ENCODE data around the gene TRAPPC3L.

Gene TRAPPC3L

GRCh38 chr6:116564921-116565872 lies 19.7 kb upstream of the TRAPPC3L start:
- DNase-seq (ENCODE audit: insufficient read length, low spot score), result no peak
- no peak for TF ChIP-seq POLR2A (IDR thresholded peaks at IDR 0.05; ENCODE audit: low read depth, low read length)
- FAIRE-seq, result no peak

GRCh38 chr6:116564311-116564710 lies 18.8 kb upstream of the TRAPPC3L start:
- FAIRE-seq (no peak), DNase-seq (ENCODE audit: insufficient read length, low spot score) (no peak)
- no peak for TF ChIP-seq POLR2A (IDR thresholded peaks at IDR 0.05; ENCODE audit: low read depth, low read length)

- FAIRE-seq (no peak), DNase-seq (ENCODE audit: insufficient read length, low spot score) (no peak)
- no peak for TF ChIP-seq POLR2A (IDR thresholded peaks at IDR 0.05; ENCODE audit: low read depth, low read length)
Observed at GRCh38 chr6:116563830-116564229, 18.3 kb upstream of the TRAPPC3L start.

GRCh38 chr6:116562614-116563013 lies 17.1 kb upstream of the TRAPPC3L start:
- FAIRE-seq (no peak), DNase-seq (ENCODE audit: insufficient read length, low spot score) (no peak)
- no peak for TF ChIP-seq POLR2A (IDR thresholded peaks at IDR 0.05; ENCODE audit: low read depth, low read length)

- no peak for TF ChIP-seq POLR2A (IDR thresholded peaks at IDR 0.05; ENCODE audit: low read depth, low read length)
- no peak for DNase-seq (ENCODE audit: insufficient read length, low spot score)
- FAIRE-seq, result no peak
Observed at GRCh38 chr6:116562019-116562403, 16.5 kb upstream of the TRAPPC3L start.

GRCh38 chr6:116561377-116562018 lies 16.0 kb upstream of the TRAPPC3L start:
- TF ChIP-seq POLR2A (IDR thresholded peaks at IDR 0.05; ENCODE audit: low read depth, low read length), result no peak
- DNase-seq (ENCODE audit: insufficient read length, low spot score), result no peak
- peak; percentile 66 for FAIRE-seq

GRCh38 chr6:116560130-116560529 lies 14.6 kb upstream of the TRAPPC3L start:
- TF ChIP-seq POLR2A (IDR thresholded peaks at IDR 0.05; ENCODE audit: low read depth, low read length), result no peak
- FAIRE-seq, result no peak
- no peak for DNase-seq (ENCODE audit: insufficient read length, low spot score)

- no peak for TF ChIP-seq POLR2A (IDR thresholded peaks at IDR 0.05; ENCODE audit: low read depth, low read length)
- peak; percentile 97 for FAIRE-seq
- peak; percentile 16 for DNase-seq (ENCODE audit: insufficient read length, low spot score)
Observed at GRCh38 chr6:116557893-116558292, 12.4 kb upstream of the TRAPPC3L start.

GRCh38 chr6:116556814-116557415 lies 11.4 kb upstream of the TRAPPC3L start:
- FAIRE-seq (no peak), DNase-seq (ENCODE audit: insufficient read length, low spot score) (no peak)
- no peak for TF ChIP-seq POLR2A (IDR thresholded peaks at IDR 0.05; ENCODE audit: low read depth, low read length)

GRCh38 chr6:116556065-116556464 lies 10.6 kb upstream of the TRAPPC3L start:
- FAIRE-seq (no peak), DNase-seq (ENCODE audit: insufficient read length, low spot score) (no peak)
- TF ChIP-seq POLR2A (IDR thresholded peaks at IDR 0.05; ENCODE audit: low read depth, low read length), result no peak

GRCh38 chr6:116553451-116553850 lies 8.0 kb upstream of the TRAPPC3L start, which contains the start of gene CALHM4:
CALHM4 (plus strand) TSS chr6:116553751; CDS start chr6:116553794, 43 bp downstream.
- TF ChIP-seq POLR2A (IDR thresholded peaks at IDR 0.05; ENCODE audit: low read depth, low read length), result no peak
- no peak for FAIRE-seq

GRCh38 chr6:116550796-116551195 lies 5.3 kb upstream of the TRAPPC3L start:
- DNase-seq (ENCODE audit: insufficient read length, low spot score) (no peak), FAIRE-seq (no peak)
- no peak for TF ChIP-seq POLR2A (IDR thresholded peaks at IDR 0.05; ENCODE audit: low read depth, low read length)

More at GRCh38 chr6:116553451-116553850, 8.0 kb upstream of the TRAPPC3L start, which contains the start of gene CALHM4:
- no peak for DNase-seq (ENCODE audit: insufficient read length, low spot score)

- no peak for TF ChIP-seq POLR2A (IDR thresholded peaks at IDR 0.05; ENCODE audit: low read depth, low read length)
- FAIRE-seq (no peak), DNase-seq (ENCODE audit: insufficient read length, low spot score) (no peak)
Observed at GRCh38 chr6:116547358-116547757, 1.9 kb upstream of the TRAPPC3L start.

GRCh38 chr6:116543149-116543548 lies 2.3 kb downstream of the TRAPPC3L start:
- no peak for TF ChIP-seq POLR2A (IDR thresholded peaks at IDR 0.05; ENCODE audit: low read depth, low read length)
- DNase-seq (ENCODE audit: insufficient read length, low spot score) (no peak), FAIRE-seq (no peak)

Measured in H54 (cell line).